ENCODE measurements around the gene GSTK1.

Gene GSTK1

DNA sequence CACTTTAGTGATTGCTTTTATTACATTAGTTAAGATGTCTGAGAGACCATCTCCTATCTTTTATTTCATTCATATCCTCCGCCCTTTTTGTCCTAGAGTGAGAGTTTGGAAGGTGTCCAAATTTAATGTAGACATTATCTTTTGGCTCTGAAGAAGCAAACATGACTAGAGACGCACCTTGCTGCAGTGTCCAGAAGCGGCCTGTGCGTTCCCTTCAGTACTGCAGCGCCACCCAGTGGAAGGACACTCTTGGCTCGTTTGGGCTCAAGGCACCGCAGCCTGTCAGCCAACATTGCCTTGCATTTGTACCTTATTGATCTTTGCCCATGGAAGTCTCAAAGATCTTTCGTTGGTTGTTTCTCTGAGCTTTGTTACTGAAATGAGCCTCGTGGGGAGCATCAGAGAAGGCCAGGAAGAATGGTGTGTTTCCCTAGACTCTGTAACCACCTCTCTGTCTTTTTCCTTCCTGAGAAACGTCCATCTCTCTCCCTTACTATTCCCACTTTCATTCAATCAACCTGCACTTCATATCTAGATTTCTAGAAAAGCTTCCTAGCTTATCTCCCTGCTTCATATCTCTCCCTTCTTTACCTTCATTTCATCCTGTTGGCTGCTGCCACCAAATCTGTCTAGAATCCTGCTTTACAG lies 42.3 kb downstream of the GSTK1 start:
- FAIRE-seq, result no peak
- TF ChIP-seq POLR2A (IDR thresholded peaks at IDR 0.05; ENCODE audit: low read depth, low read length), result no peak
- DNase-seq (ENCODE audit: insufficient read length, low spot score), result peak; percentile 32

DNA sequence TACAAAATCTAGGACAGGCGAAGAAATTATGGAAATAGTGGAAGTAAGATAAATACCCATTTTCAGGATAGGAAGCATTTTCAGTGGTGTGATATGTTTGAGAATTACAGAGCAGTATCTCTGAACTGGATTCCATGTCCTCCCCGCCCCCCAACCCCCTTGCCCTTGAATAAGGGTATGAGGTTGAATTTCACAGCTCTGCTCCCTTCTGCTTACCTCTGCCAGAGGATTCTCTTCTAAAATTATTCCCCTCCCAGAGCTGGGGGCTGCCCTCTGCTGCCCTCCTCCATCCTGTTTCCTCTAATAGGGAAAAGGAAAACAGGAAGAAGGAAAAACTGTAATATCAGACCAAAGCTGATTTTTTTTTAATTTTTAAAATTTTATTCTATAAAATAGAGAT lies 45.4 kb downstream of the GSTK1 start:
- FAIRE-seq (no peak), DNase-seq (ENCODE audit: insufficient read length, low spot score) (no peak)
- no peak for TF ChIP-seq POLR2A (IDR thresholded peaks at IDR 0.05; ENCODE audit: low read depth, low read length)

DNA sequence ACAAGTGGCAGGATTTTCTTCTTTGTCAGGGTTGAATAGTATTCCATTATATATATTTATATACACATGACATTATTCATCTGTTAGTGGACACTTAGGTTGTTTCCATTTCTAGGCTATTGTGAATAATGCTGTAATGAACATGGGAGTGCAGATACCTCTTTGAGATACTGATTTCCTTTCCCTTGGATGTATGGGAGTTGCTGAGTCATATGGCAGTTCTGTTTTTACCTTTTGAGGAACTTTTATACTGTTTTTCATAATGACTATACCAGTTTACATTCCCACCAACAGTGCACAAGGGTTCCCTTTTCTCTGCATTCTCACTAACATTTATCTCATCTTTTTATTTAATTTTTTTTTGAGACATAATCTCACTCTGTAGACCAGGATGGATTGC lies 50.9 kb downstream of the GSTK1 start:
- FAIRE-seq, result no peak
- no peak for DNase-seq (ENCODE audit: insufficient read length, low spot score)
- no peak for TF ChIP-seq POLR2A (IDR thresholded peaks at IDR 0.05; ENCODE audit: low read depth, low read length)

DNA sequence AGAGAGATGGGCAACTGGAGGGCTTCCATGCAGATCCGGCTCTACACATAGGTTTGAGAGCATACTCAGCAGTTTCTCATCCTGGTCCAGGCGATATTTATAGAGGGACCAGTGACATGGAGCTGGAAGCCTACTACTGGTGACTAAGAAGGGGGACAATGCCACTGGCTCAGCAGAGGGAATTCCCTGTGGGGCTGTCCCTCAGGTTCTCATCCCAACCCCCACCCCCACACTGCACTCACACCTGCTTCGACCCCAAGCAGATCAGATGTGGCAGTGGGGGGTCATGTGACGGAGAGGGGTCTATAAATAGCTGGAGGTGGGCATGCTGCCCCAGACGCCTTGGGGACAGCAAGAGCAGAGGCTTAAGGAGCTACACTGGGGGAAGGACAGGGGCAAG lies 52.5 kb downstream of the GSTK1 start, which contains the start of gene CLCN1:
TSS of gene CLCN1 (plus strand) at position 336 of the 400 bp plus-strand sequence. CDS start 102 bp downstream, outside the sequence.
- TF ChIP-seq POLR2A (IDR thresholded peaks at IDR 0.05; ENCODE audit: low read depth, low read length), result no peak
- FAIRE-seq (no peak), DNase-seq (ENCODE audit: insufficient read length, low spot score) (no peak)

DNA sequence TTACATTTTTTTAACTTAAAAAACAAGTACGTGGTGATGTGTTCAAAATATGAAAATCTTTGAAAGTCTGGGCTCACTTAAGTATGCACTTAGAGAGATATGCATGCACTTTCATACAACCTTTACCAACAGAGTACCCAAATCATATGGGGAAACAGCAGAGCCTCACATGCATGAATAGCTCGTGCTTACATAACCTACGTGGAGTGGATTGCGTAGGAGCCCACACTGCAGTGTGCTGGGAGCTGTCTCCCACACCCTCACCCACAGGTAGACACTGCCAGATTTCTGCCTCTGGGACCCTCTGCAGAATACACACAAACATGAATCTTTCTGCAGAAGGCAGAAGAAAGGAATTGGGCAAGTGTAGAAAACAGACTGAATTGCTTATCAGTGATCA lies 53.3 kb downstream of the GSTK1 start:
- no peak for TF ChIP-seq POLR2A (IDR thresholded peaks at IDR 0.05; ENCODE audit: low read depth, low read length)
- DNase-seq (ENCODE audit: insufficient read length, low spot score) (no peak), FAIRE-seq (no peak)

DNA sequence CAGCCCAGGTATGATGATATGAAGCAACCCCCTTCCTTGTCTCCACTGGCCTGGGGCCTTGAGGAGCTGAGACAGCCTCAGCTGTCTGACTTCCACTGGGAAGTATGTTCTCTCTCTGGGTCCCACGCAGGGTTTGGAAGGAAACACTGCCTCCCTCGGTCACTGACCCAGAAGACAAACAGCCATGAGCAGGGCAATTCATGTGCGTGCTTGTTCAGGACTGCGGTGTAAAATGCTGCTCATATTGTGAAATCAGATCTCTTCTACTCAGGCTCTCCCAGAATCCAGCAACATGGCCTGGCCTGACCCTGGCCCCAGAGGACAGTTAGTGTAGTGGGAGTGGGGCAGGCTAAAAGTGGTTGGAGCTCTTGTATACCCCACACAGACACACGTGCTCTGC lies 55.4 kb downstream of the GSTK1 start:
- FAIRE-seq (no peak), DNase-seq (ENCODE audit: insufficient read length, low spot score) (no peak)
- TF ChIP-seq POLR2A (IDR thresholded peaks at IDR 0.05; ENCODE audit: low read depth, low read length), result no peak
